A549 (cell line): Measurements from ENCODE around the gene KRT33A. TPM values are rescaled to one million over a fixed set of nuclear protein-coding genes. Genes with fewer than 3 reads are reported as not detected.

Experiments
- ATAC-seq, 2 experiments: fragments of 200-7000 bp in 1 of 2; fragments of >200 bp in 1 of 2; cut with Nextera tagmentation in 1 of 2; cut with Tn5 transposase in 1 of 2; 3 replicates each; pipeline versions ENCODE4 v1.8.0 to v1.9.1; 2018 to 2020; ENCODE audit warnings: mild to moderate bottlenecking in 1 of 2, moderate library complexity in 1 of 2
- CTCF ChIA-PET: fragments of 300-600 bp; sonication (Branson Sonifier 250); formaldehyde crosslinking; extraction: SDS; loops from one replicate; lab custom pipeline; 2021; ENCODE audit warnings: antibody characterized with exemption, inconsistent platforms; lab: Yijun Ruan, JAX
- POLR2A ChIA-PET: fragments of 350-600 bp; formaldehyde crosslinking; extraction: SDS; loops from one replicate; lab custom pipeline; 2021; ENCODE audit warnings: antibody characterized with exemption, inconsistent platforms; lab: Yijun Ruan, JAX
- DNase-seq, 2 experiments: peaks; one replicate each; pipeline versions ENCODE4 v3.0.0 to v3.0.0-alpha.2; 2011 to 2016; ENCODE audit warnings: low read depth in 1 of 2, low spot score in 1 of 2
- FAIRE-seq: peaks from 2 replicates; lab custom pipeline; 2011; peaks lifted over from hg19 to GRCh38; lab: Jason Lieb, UNC
- H3K27ac ChIP-seq, 2 experiments: fragments of >200 bp; sonication (Bioruptor Twin); formaldehyde crosslinking; 3 replicates each; pipeline ENCODE4 v1.5.1; 2016 to 2017
- H3K4me1 ChIP-seq: fragments of >200 bp; sonication (Bioruptor Twin); formaldehyde crosslinking; 3 replicates; pipeline ENCODE4 v1.6.1; 2016
- H3K4me2 ChIP-seq: fragments of >200 bp; sonication (Bioruptor Twin); formaldehyde crosslinking; 3 replicates; pipeline ENCODE4 v1.6.1; 2016
- H3K4me3 ChIP-seq: fragments of >200 bp; sonication (Bioruptor Twin); formaldehyde crosslinking; 3 replicates; pipeline ENCODE4 v1.5.1; 2016
- H3K9me3 ChIP-seq: fragments of >200 bp; sonication (Bioruptor Twin); formaldehyde crosslinking; 3 replicates; pipeline ENCODE4 v1.6.1; 2016
- CEBPB ChIP-seq, 2 experiments: fragments of >200 bp in 1 of 2; sonication (Bioruptor Twin) in 1 of 2; formaldehyde crosslinking in 1 of 2; IDR thresholded peaks; 2 replicates each; pipeline ENCODE4 v1.6.1; 2012 to 2016
- CHD2 ChIP-seq: fragments of 150-350 bp; IDR thresholded peaks from 2 replicates; pipeline ENCODE4 v1.6.1; 2014; ENCODE audit warnings: low read length; ENCODE audit not compliant: partially characterized antibody
- CHD4 ChIP-seq: fragments of 200-600 bp; sonication (generic); IDR thresholded peaks from 2 replicates; pipeline ENCODE4 v1.6.1; 2016; ENCODE audit warnings: antibody characterized with exemption, mild to moderate bottlenecking, borderline replicate concordance
- CTCF ChIP-seq: fragments of >200 bp; sonication (Bioruptor Twin); formaldehyde crosslinking; IDR thresholded peaks from 3 replicates; pipeline ENCODE4 v1.5.1; 2016
- E2F6 ChIP-seq: IDR thresholded peaks from 2 replicates; pipeline ENCODE4 v1.6.1; 2012; ENCODE audit warnings: low read depth, borderline replicate concordance
- EHF ChIP-seq: fragments of 250-450 bp; sonication (Bioruptor Pico); IDR thresholded peaks from 2 replicates; pipeline ENCODE4 v1.5.0; 2020; ENCODE audit warnings: mild to moderate bottlenecking
- ELK1 ChIP-seq: fragments of 150-350 bp; IDR thresholded peaks from 2 replicates; pipeline ENCODE4 v1.6.1; 2014; ENCODE audit warnings: low read depth, mild to moderate bottlenecking, low read length
- EP300 ChIP-seq, 2 experiments: fragments of >200 bp; sonication (Bioruptor Twin); formaldehyde crosslinking; IDR thresholded peaks; 2 replicates in 1 of 2; 3 replicates in 1 of 2; pipeline ENCODE4 v1.6.1; 2016 to 2017
- ESRRA ChIP-seq: fragments of 150-350 bp; IDR thresholded peaks from 2 replicates; pipeline ENCODE4 v1.6.1; 2014; ENCODE audit warnings: mild to moderate bottlenecking, low read length, borderline replicate concordance
- FOSB ChIP-seq: fragments of 250-450 bp; sonication (Bioruptor Pico); IDR thresholded peaks from 2 replicates; pipeline ENCODE4 v1.5.0; 2020; ENCODE audit warnings: mild to moderate bottlenecking, moderate library complexity
- FOXS1 ChIP-seq: fragments of 250-450 bp; sonication (Bioruptor Pico); IDR thresholded peaks from 2 replicates; pipeline ENCODE4 v1.5.0; 2020; ENCODE audit warnings: mild to moderate bottlenecking, moderate library complexity
- HDAC2 ChIP-seq: fragments of 200-600 bp; sonication (generic); IDR thresholded peaks from 2 replicates; pipeline ENCODE4 v1.6.1; 2016
- HOXA7 ChIP-seq: fragments of 250-450 bp; sonication (Bioruptor Pico); IDR thresholded peaks from 2 replicates; pipeline ENCODE4 v1.5.0; 2020; ENCODE audit warnings: mild to moderate bottlenecking, moderate library complexity
- JUNB ChIP-seq: fragments of >200 bp; sonication (Bioruptor Twin); formaldehyde crosslinking; IDR thresholded peaks from 2 replicates; pipeline ENCODE4 v1.6.1; 2016
- KDM5A ChIP-seq: fragments of 200-600 bp; sonication (generic); IDR thresholded peaks from 2 replicates; pipeline ENCODE4 v1.6.1; 2016; ENCODE audit warnings: antibody characterized with exemption, mild to moderate bottlenecking
- MAFK ChIP-seq: fragments of 450-650 bp; IDR thresholded peaks from 2 replicates; pipeline ENCODE4 v1.6.1; 2014; ENCODE audit not compliant: partially characterized antibody
- NPAS2 ChIP-seq: fragments of 250-450 bp; sonication (Bioruptor Pico); IDR thresholded peaks from 2 replicates; pipeline ENCODE4 v1.8.0; 2022; ENCODE audit warnings: mild to moderate bottlenecking, moderate library complexity, borderline replicate concordance
- NR3C1 ChIP-seq: fragments of >200 bp; sonication (Bioruptor Twin); formaldehyde crosslinking; IDR thresholded peaks from 3 replicates; pipeline ENCODE4 v1.6.1; 2017
- POLR2A ChIP-seq: IDR thresholded peaks from 2 replicates; pipeline ENCODE4 v1.6.1; 2012; ENCODE audit warnings: mild to moderate bottlenecking, low read length
- RARB ChIP-seq: fragments of 250-450 bp; sonication (Bioruptor Pico); IDR thresholded peaks from 2 replicates; pipeline ENCODE4 v1.8.0; 2021; ENCODE audit warnings: mild to moderate bottlenecking, moderate library complexity
- RCOR1 ChIP-seq: fragments of 150-350 bp; IDR thresholded peaks from 2 replicates; pipeline ENCODE4 v1.6.1; 2014; ENCODE audit warnings: antibody characterized with exemption, low read length, low read depth
- RFX5 ChIP-seq: fragments of 450-650 bp; IDR thresholded peaks from 2 replicates; pipeline ENCODE4 v1.7.1; 2014; ENCODE audit warnings: antibody characterized with exemption, mild to moderate bottlenecking, moderate library complexity
- RNF2 ChIP-seq: fragments of 200-600 bp; sonication (generic); IDR thresholded peaks from 2 replicates; pipeline ENCODE4 v1.6.1; 2016; ENCODE audit warnings: low read depth, mild to moderate bottlenecking, antibody characterized with exemption, moderate library complexity, borderline replicate concordance
- SMC3 ChIP-seq: fragments of >200 bp; sonication (Bioruptor Twin); formaldehyde crosslinking; IDR thresholded peaks from 3 replicates; pipeline ENCODE4 v1.6.1; 2018; ENCODE audit warnings: inconsistent platforms
- SREBF2 ChIP-seq: fragments of 450-650 bp; IDR thresholded peaks from 2 replicates; pipeline ENCODE4 v1.6.1; 2014; ENCODE audit warnings: mild to moderate bottlenecking, moderate library complexity
- TFCP2L1 ChIP-seq: fragments of 250-450 bp; sonication (Bioruptor Pico); IDR thresholded peaks from 2 replicates; pipeline ENCODE4 v1.5.0; 2021; ENCODE audit warnings: mild to moderate bottlenecking
- TP53 ChIP-seq: fragments of 250-450 bp; sonication (Bioruptor Pico); IDR thresholded peaks from 2 replicates; pipeline ENCODE4 v1.5.0; 2021; ENCODE audit warnings: mild to moderate bottlenecking, moderate library complexity
- ZC3H11A ChIP-seq: fragments of 450-650 bp; IDR thresholded peaks from 2 replicates; pipeline ENCODE4 v1.6.1; 2014; ENCODE audit warnings: antibody characterized with exemption, mild to moderate bottlenecking
- ZFP36 ChIP-seq: fragments of 450-650 bp; IDR thresholded peaks from 2 replicates; pipeline ENCODE4 v1.6.1; 2014; ENCODE audit warnings: borderline replicate concordance; ENCODE audit not compliant: partially characterized antibody
- ZNF302 ChIP-seq: fragments of 250-450 bp; sonication (Bioruptor Pico); IDR thresholded peaks from 2 replicates; pipeline ENCODE4 v1.9.0; 2021; ENCODE audit warnings: inconsistent platforms, mild to moderate bottlenecking, moderate library complexity
- WGBS: methylation state at CpG from one replicate; pipeline ENCODE4 v1.1.6; 2017; ENCODE audit errors: missing lambda C conversion rate; 5-methylcytosine and 5-hydroxymethylcytosine counted together
- polyA plus RNA-seq, 4 experiments: library from polyadenylated mRNA; depleted of rRNA in 3 of 4; stranded (reverse); fragments of >200 nt; fragmentation: RNase III in 1 of 4; extraction: RNeasy Plus Mini Kit Qiagen cat#74134 plus additional on column Dnase treatment in 1 of 4; gene quantifications; 2 replicates in 3 of 4; 3 replicates in 1 of 4; pipeline ENCODE4 v1.2.3, GENCODE V29; 2011 to 2017
- TF ChIP-seq, protein P1 (sequence below): fragments of >200 bp; sonication (Bioruptor Twin); formaldehyde crosslinking; IDR thresholded peaks from 2 replicates; pipeline ENCODE4 v1.6.1; 2016

Gene KRT33A
- polyA plus RNA-seq, 2 of the 4 experiments (the other 2 are of a cell fraction) = not detected

GRCh38 chr17:41307647-41308046 is 43.0 kb downstream of the KRT33A start:
- ChIA-PET POLR2A (no interaction called here), CTCF (interaction anchor here (1.2 to 3.2 kb wide), 6 partner anchors 9 to 450 kb away, joined by 3 to 23 read pairs (median 4); no protein-coding TSS in a partner anchor)
- Histone ChIP-seq H3K9me3 (no peaks in the 10 kb centered on the region), H3K4me3 (no peak overlapping the region), H3K27ac (no peak overlapping the region), H3K4me1 (no peaks in the 10 kb centered on the region), H3K4me2 (no peak overlapping the region)
- ATAC-seq (no peak; a peak in 1 of 6 replicates), DNase-seq (no peak), FAIRE-seq (no peak)
- WGBS = 93% methylated on average over 9 of the region's 9 CpGs
- TF ChIP-seq KDM5A (no peak), RCOR1 (no peak), ELK1 (no peak), SREBF2 (no peak), ZC3H11A (no peak), CTCF (no peak), CHD4 (no peak)

GRCh38 chr17:41304091-41304490 is 46.5 kb downstream of the KRT33A start:
- no peaks in the 10 kb centered on the region for H3K4me1 ChIP-seq
- ChIA-PET CTCF (interaction anchor here (1.4 to 3.3 kb wide), 4 partner anchors 12 to 25 kb away, joined by 3 to 7 read pairs (median 4); no protein-coding TSS in a partner anchor), POLR2A (no interaction called here)
- FAIRE-seq (no peak), DNase-seq (no peak), ATAC-seq (no peak)
- H3K4me2 ChIP-seq = no peak overlapping the region
- H3K27ac ChIP-seq = no peak overlapping the region
- no peaks in the 10 kb centered on the region for H3K9me3 ChIP-seq
- H3K4me3 ChIP-seq = no peak overlapping the region
- WGBS = 80% methylated on average over 12 of the region's 12 CpGs
- TF ChIP-seq FOSB (CRISPR knock-in tag) = no peak
- no peak for TF ChIP-seq E2F6
- TF ChIP-seq MAFK = no peak
- TF ChIP-seq ESRRA = no peak
- TF ChIP-seq, protein P1, sequence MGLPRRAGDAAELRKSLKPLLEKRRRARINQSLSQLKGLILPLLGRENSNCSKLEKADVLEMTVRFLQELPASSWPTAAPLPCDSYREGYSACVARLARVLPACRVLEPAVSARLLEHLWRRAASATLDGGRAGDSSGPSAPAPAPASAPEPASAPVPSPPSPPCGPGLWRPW = no peak
- no peak for TF ChIP-seq CHD2
- TF ChIP-seq EP300 (IDR thresholded peaks at IDR 0.05) = no peak
- no peak for TF ChIP-seq ZNF302 (CRISPR knock-in tag)
- TF ChIP-seq NR3C1 = no peak
- TF ChIP-seq SMC3 = no peak
- no peak for TF ChIP-seq POLR2A
- no peak for TF ChIP-seq RARB
- TF ChIP-seq NPAS2 (CRISPR knock-in tag) = no peak
- no peak for TF ChIP-seq TP53

GRCh38 chr17:41302981-41303380 is 47.6 kb downstream of the KRT33A start:
- CTCF ChIA-PET = interaction anchor here (1.1 to 3.3 kb wide), 4 partner anchors 11 to 246 kb away, joined by 3 to 10 read pairs (median 5); partner anchors contain the start of gene KRTAP4-4
- 94% methylated on average over 4 of the region's 4 CpGs for WGBS
- no peak for DNase-seq
- H3K4me1 ChIP-seq = no peaks in the 10 kb centered on the region
- ATAC-seq = no peak
- no peak overlapping the region for H3K4me2 ChIP-seq
- H3K4me3 ChIP-seq = no peak overlapping the region
- no peaks in the 10 kb centered on the region for H3K9me3 ChIP-seq
- POLR2A ChIA-PET = no interaction called here
- no peak overlapping the region for H3K27ac ChIP-seq
- FAIRE-seq = no peak
- TF ChIP-seq SREBF2 (no peak), HOXA7 (no peak), TFCP2L1 (no peak), FOXS1 (no peak), JUNB (no peak), HDAC2 (no peak), POLR2A (no peak), CHD4 (no peak), RFX5 (no peak), CHD2 (no peak), CTCF (no peak), MAFK (no peak), RNF2 (no peak), FOSB (CRISPR knock-in tag) (no peak), ZFP36 (no peak), CEBPB (IDR thresholded peaks at IDR 0.05) (no peak), EHF (CRISPR knock-in tag) (no peak)
